PC-3 (cell line): ENCODE results near the gene C1S. TPM values are rescaled to one million over a fixed set of nuclear protein-coding genes. Genes with fewer than 3 reads are reported as not detected.

Source experiments
- ATAC-seq: fragments of 200-7000 bp; cut with Tn5 transposase; 2 replicates; pipeline ENCODE4 v1.9.1; 2020; ENCODE audit warnings: mild to moderate bottlenecking, moderate library complexity
- BruUV-seq: library from RNA; stranded (reverse); fragments of 400-500 nt; replicated peaks from 2 replicates; lab custom pipeline; 2021; lab: Mats Ljungman, UMichigan
- CTCF ChIA-PET: fragments of 300-600 bp; sonication (Branson Sonifier 250); formaldehyde crosslinking; loops from one replicate; lab custom pipeline; 2022; ENCODE audit warnings: antibody characterized with exemption; lab: Charles Lee
- POLR2A ChIA-PET: fragments of 300-600 bp; sonication (Branson Sonifier 250); formaldehyde crosslinking; loops from one replicate; lab custom pipeline; 2022; ENCODE audit warnings: antibody characterized with exemption; ENCODE audit not compliant: unreplicated experiment; lab: Charles Lee
- DNase-seq: peaks from one replicate; pipeline ENCODE4 v3.0.0-alpha.2; 2015
- H2AFZ ChIP-seq: fragments of 300-600 bp; sonication (generic); 2 replicates; pipeline ENCODE4 v1.6.0; 2016; ENCODE audit warnings: antibody characterized with exemption, low read length
- H3F3A ChIP-seq: fragments of 300-600 bp; sonication (generic); one replicate; pipeline ENCODE4 v1.6.0; 2017; ENCODE audit warnings: antibody characterized with exemption, low read length, control low read depth, mild to moderate bottlenecking; ENCODE audit not compliant: unreplicated experiment
- H3K27ac ChIP-seq: fragments of 300-600 bp; sonication (generic); 2 replicates; pipeline ENCODE4 v1.5.1; 2016; ENCODE audit warnings: mild to moderate bottlenecking, low read length
- H3K27me3 ChIP-seq: fragments of 300-600 bp; sonication (generic); 2 replicates; pipeline ENCODE4 v1.6.1; 2016; ENCODE audit warnings: low read length, mixed read lengths
- H3K36me3 ChIP-seq: fragments of 300-600 bp; sonication (generic); 2 replicates; pipeline ENCODE4 v1.6.1; 2016; ENCODE audit warnings: low read depth, mixed run types, low read length, mixed read lengths
- H3K4me1 ChIP-seq: fragments of 300-600 bp; sonication (generic); 2 replicates; pipeline ENCODE4 v1.5.1; 2016; ENCODE audit warnings: low read length; ENCODE audit not compliant: insufficient read depth
- H3K4me2 ChIP-seq: fragments of 300-600 bp; sonication (generic); 2 replicates; pipeline ENCODE4 v1.6.0; 2016; ENCODE audit warnings: low read length
- H3K4me3 ChIP-seq: fragments of 300-600 bp; sonication (generic); 2 replicates; pipeline ENCODE4 v1.5.1; 2016; ENCODE audit warnings: mild to moderate bottlenecking, low read length, mixed read lengths
- H3K79me2 ChIP-seq: fragments of 300-600 bp; sonication (generic); 2 replicates; pipeline ENCODE4 v1.6.1; 2017; ENCODE audit warnings: low read length, mixed read lengths
- H3K9ac ChIP-seq: fragments of 300-600 bp; sonication (generic); 2 replicates; pipeline ENCODE4 v1.6.0; 2016; ENCODE audit warnings: mild to moderate bottlenecking, low read length
- H3K9me2 ChIP-seq: fragments of 300-600 bp; sonication (generic); replicated peaks from 2 replicates; pipeline ENCODE4 v1.6.1; 2016; ENCODE audit warnings: mixed run types, low read length, mixed read lengths
- H3K9me3 ChIP-seq: fragments of 300-600 bp; sonication (generic); 2 replicates; pipeline ENCODE4 v1.6.1; 2016; ENCODE audit warnings: low read length, mixed read lengths
- H4K20me1 ChIP-seq: fragments of 300-600 bp; sonication (generic); 2 replicates; pipeline ENCODE4 v1.6.1; 2016; ENCODE audit warnings: low read length, mixed read lengths
- CTCF ChIP-seq: fragments of 300-600 bp; sonication (generic); conservative IDR thresholded peaks from 2 replicates; pipeline ENCODE4 v1.5.1; 2017; ENCODE audit warnings: antibody characterized with exemption, low read depth, mild to moderate bottlenecking, low read length
- EZH2 ChIP-seq: fragments of 300-600 bp; sonication (generic); IDR thresholded peaks from one replicate; pipeline ENCODE4 v1.6.1; 2017; ENCODE audit warnings: antibody characterized with exemption, mild to moderate bottlenecking, low read length; ENCODE audit not compliant: unreplicated experiment
- EZH2phosphoT487 ChIP-seq: fragments of 300-600 bp; sonication (generic); IDR thresholded peaks from 2 replicates; pipeline ENCODE4 v1.6.1; 2018; ENCODE audit warnings: mild to moderate bottlenecking, antibody characterized with exemption, low read length, borderline replicate concordance
- intact Hi-C: fragments of 100-400 bp; cut with micrococcal nuclease; formaldehyde crosslinking; loops from 2 replicates; pipeline ENCODE4 v1.9.0; 2023
- total RNA-seq: library from RNA; depleted of rRNA; stranded (reverse); fragments of >200 nt; gene quantifications from 2 replicates; pipeline ENCODE4 v1.2.3, GENCODE V29; 2014

Gene C1S
- total RNA-seq, 1 experiment from 2014 or later, result 2.9 TPM

GRCh38 chr12:7019043-7019569, 41.4 kb upstream of the C1S start:
- DNase-seq (no peak), ATAC-seq (no peak)
- Histone ChIP-seq H3F3A (no peaks in the 10 kb centered on the region), H3K36me3 (no peaks in the 10 kb centered on the region), H4K20me1 (no peaks in the 10 kb centered on the region), H3K9me2 (no peaks in the 10 kb centered on the region), H3K9ac (peak overlapping the region; percentile 79), H2AFZ (peak overlapping the region; percentile 61), H3K4me1 (peaks cover 15% of the 10 kb centered on the region), H3K9me3 (no peaks in the 10 kb centered on the region), H3K4me2 (peak overlapping the region; percentile 96), H3K27ac (no peak overlapping the region), H3K79me2 (peaks cover 33% of the 10 kb centered on the region), H3K4me3 (peak overlapping the region; percentile 97), H3K27me3 (no peaks in the 10 kb centered on the region)
- CTCF ChIA-PET, result no interaction called here
- TF ChIP-seq CTCF (no peak), EZH2 (no peak), EZH2phosphoT487 (no peak)
- BruUV-seq, result TSS peak; percentile 74
- intact Hi-C loops, result loop anchor here (2.0 to 5.0 kb wide), 4 partner anchors 47 to 94 kb away; partner anchors contain the start of genes C12orf57, C1R, EMG1 and PHB2
- POLR2A ChIA-PET, result no interaction called here

- no peaks in the 10 kb centered on the region for H3F3A ChIP-seq
- no peaks in the 10 kb centered on the region for H3K27me3 ChIP-seq
- no TSS peak for BruUV-seq
- intact Hi-C loops, result no loop called here
- CTCF ChIA-PET, result no interaction called here
- no peaks in the 10 kb centered on the region for H3K9me2 ChIP-seq
- DNase-seq, result no peak
- no peak overlapping the region for H3K4me2 ChIP-seq
- no peak overlapping the region for H3K9ac ChIP-seq
- no peaks in the 10 kb centered on the region for H3K36me3 ChIP-seq
- no peak overlapping the region for H3K27ac ChIP-seq
- POLR2A ChIA-PET, result no interaction called here
- H3K4me3 ChIP-seq, result no peak overlapping the region
- H4K20me1 ChIP-seq, result no peaks in the 10 kb centered on the region
- TF ChIP-seq CTCF (no peak), EZH2phosphoT487 (no peak), EZH2 (no peak)
- H3K4me1 ChIP-seq, result peaks cover 10% of the 10 kb centered on the region
- peaks cover 12% of the 10 kb centered on the region for H3K79me2 ChIP-seq
- no peaks in the 10 kb centered on the region for H3K9me3 ChIP-seq
- H2AFZ ChIP-seq, result no peak overlapping the region
- ATAC-seq, result no peak
Observed at GRCh38 chr12:7021956-7022355, 38.6 kb upstream of the C1S start.

GRCh38 chr12:7023114-7023513, 37.4 kb upstream of the C1S start:
- no peaks in the 10 kb centered on the region for H3K36me3 ChIP-seq
- H3K79me2 ChIP-seq, result peaks cover under 1% of the 10 kb centered on the region; the same call in 1 of the 2 replicates
- 0 out of 2 replicates have a peak, but pooled peaks cover 4% of the 10 kb centered on the region for H3K4me1 ChIP-seq
- intact Hi-C loops, result no loop called here
- DNase-seq, result no peak
- H3K9me3 ChIP-seq, result no peaks in the 10 kb centered on the region
- no peak for ATAC-seq
- no peak overlapping the region for H2AFZ ChIP-seq
- no peak overlapping the region for H3K4me2 ChIP-seq
- POLR2A ChIA-PET, result no interaction called here
- H3K27me3 ChIP-seq, result no peaks in the 10 kb centered on the region
- H3K9ac ChIP-seq, result no peak overlapping the region
- no peak overlapping the region for H3K27ac ChIP-seq
- no TSS peak for BruUV-seq
- H3K9me2 ChIP-seq, result no peaks in the 10 kb centered on the region
- no peak overlapping the region for H3K4me3 ChIP-seq
- CTCF ChIA-PET, result no interaction called here
- H4K20me1 ChIP-seq, result no peaks in the 10 kb centered on the region
- TF ChIP-seq CTCF (no peak), EZH2phosphoT487 (no peak), EZH2 (no peak)
- no peaks in the 10 kb centered on the region for H3F3A ChIP-seq
